ENCODE results near the gene TIAM1.

The TIAM1 gene

GRCh38 chr21:31176725-31177124 is 167.3 kb downstream of the TIAM1 start:
- DNase-seq (ENCODE audit: low read depth in 1 of 2, low spot score in 1 of 2) = no peak

GRCh38 chr21:31176080-31176551 is 167.9 kb downstream of the TIAM1 start:
- no peak for DNase-seq (ENCODE audit: low read depth in 1 of 2, low spot score in 1 of 2)

GRCh38 chr21:31173881-31174555 is 170.0 kb downstream of the TIAM1 start:
- DNase-seq (ENCODE audit: low read depth in 1 of 2, low spot score in 1 of 2) = peak in 1 of 2 donors; percentile 47

- DNase-seq (ENCODE audit: low read depth in 1 of 2, low spot score in 1 of 2) = no peak
Observed at GRCh38 chr21:31172328-31172727, 171.7 kb downstream of the TIAM1 start.

- no peak for DNase-seq (ENCODE audit: low read depth in 1 of 2, low spot score in 1 of 2)
Observed at GRCh38 chr21:31164713-31165694, 179.1 kb downstream of the TIAM1 start.

- no peak for DNase-seq (ENCODE audit: low read depth in 1 of 2, low spot score in 1 of 2)
Observed at GRCh38 chr21:31162827-31163226, 181.2 kb downstream of the TIAM1 start.

GRCh38 chr21:31162079-31162699 is 181.9 kb downstream of the TIAM1 start:
- no peak for DNase-seq (ENCODE audit: low read depth in 1 of 2, low spot score in 1 of 2)

- no peak for DNase-seq (ENCODE audit: low read depth in 1 of 2, low spot score in 1 of 2)
Observed at GRCh38 chr21:31161157-31161556, 182.9 kb downstream of the TIAM1 start.

- DNase-seq (ENCODE audit: low read depth in 1 of 2, low spot score in 1 of 2) = no peak
Observed at GRCh38 chr21:31159808-31160207, 184.3 kb downstream of the TIAM1 start.

- no peak for DNase-seq (ENCODE audit: low read depth in 1 of 2, low spot score in 1 of 2)
Observed at GRCh38 chr21:31158789-31159581, 185.1 kb downstream of the TIAM1 start.

- no peak for DNase-seq (ENCODE audit: low read depth in 1 of 2, low spot score in 1 of 2)
Observed at GRCh38 chr21:31157756-31158155, 186.3 kb downstream of the TIAM1 start.

GRCh38 chr21:31156662-31157061 is 187.4 kb downstream of the TIAM1 start:
- no peak for DNase-seq (ENCODE audit: low read depth in 1 of 2, low spot score in 1 of 2)

- no peak for DNase-seq (ENCODE audit: low read depth in 1 of 2, low spot score in 1 of 2)
Observed at GRCh38 chr21:31156169-31156568, 187.9 kb downstream of the TIAM1 start.

GRCh38 chr21:31151156-31152045 is 192.7 kb downstream of the TIAM1 start:
- no peak for DNase-seq (ENCODE audit: low read depth in 1 of 2, low spot score in 1 of 2)

- DNase-seq (ENCODE audit: low read depth in 1 of 2, low spot score in 1 of 2) = no peak
Observed at GRCh38 chr21:31145274-31145673, 198.8 kb downstream of the TIAM1 start.

GRCh38 chr21:31143036-31143435 is 201.0 kb downstream of the TIAM1 start:
- no peak for DNase-seq (ENCODE audit: low read depth in 1 of 2, low spot score in 1 of 2)

GRCh38 chr21:31142600-31142999 is 201.5 kb downstream of the TIAM1 start:
- no peak for DNase-seq (ENCODE audit: low read depth in 1 of 2, low spot score in 1 of 2)

- DNase-seq (ENCODE audit: low read depth in 1 of 2, low spot score in 1 of 2) = no peak
Observed at GRCh38 chr21:31141389-31142000, 202.6 kb downstream of the TIAM1 start.

GRCh38 chr21:31140676-31141075 is 203.4 kb downstream of the TIAM1 start:
- no peak for DNase-seq (ENCODE audit: low read depth in 1 of 2, low spot score in 1 of 2)

All from activated CD4-positive, alpha-beta T cell treated with anti-CD3 and anti-CD28 coated beads, Interleukin-2, amount 50 U/mL, for 24 hours (primary cell).